Activated CD4-positive, alpha-beta T cell treated with anti-CD3 and anti-CD28 coated beads for 36 hours (primary cell): ENCODE measurements around the gene TESK1. TPM values are rescaled to one million over a fixed set of nuclear protein-coding genes. Genes with fewer than 3 reads are reported as not detected.
"Not testable (repeated sequence)": the region's sequence is repeated elsewhere in the genome, so short reads cannot be mapped to it uniquely, and the experiment has no call there.

Experiments used
- ATAC-seq: fragments of 200-7000 bp; cut with Tn5 transposase; one replicate; pipeline ENCODE4 v1.10.0; 2021; ENCODE audit warnings: mild to moderate bottlenecking, moderate library complexity
- CTCF ChIA-PET: fragments of 350-600 bp; sonication (Branson Sonifier 250); formaldehyde crosslinking; loops from one replicate; lab custom pipeline; 2021; ENCODE audit warnings: antibody characterized with exemption; lab: Charles Lee
- POLR2A ChIA-PET: fragments of 350-600 bp; sonication (Branson Sonifier 250); formaldehyde crosslinking; loops from one replicate; lab custom pipeline; 2021; ENCODE audit warnings: antibody characterized with exemption, inconsistent platforms; lab: Charles Lee
- DNase-seq: peaks from one replicate; pipeline ENCODE4 v3.0.0-alpha.2; 2020
- H3K27ac Mint-ChIP-seq: one replicate; pipeline ENCODE4 v1.8.0; 2021; ENCODE audit warnings: mixed read lengths
- H3K27me3 Mint-ChIP-seq: one replicate; pipeline ENCODE4 v1.8.0; 2021; ENCODE audit warnings: mixed read lengths
- H3K36me3 Mint-ChIP-seq: one replicate; pipeline ENCODE4 v1.8.0; 2021; ENCODE audit warnings: low read depth, mixed read lengths
- H3K4me1 Mint-ChIP-seq: one replicate; pipeline ENCODE4 v1.8.0; 2021; ENCODE audit warnings: mixed read lengths
- H3K4me3 Mint-ChIP-seq: one replicate; pipeline ENCODE4 v1.8.0; 2021; ENCODE audit warnings: mild to moderate bottlenecking, moderate library complexity, mixed read lengths
- H3K9me3 Mint-ChIP-seq: one replicate; pipeline ENCODE4 v1.8.0; 2021; ENCODE audit warnings: low read depth, mixed read lengths
- intact Hi-C, 2 experiments: fragments of 100-400 bp; cut with DNase I in 1 of 2; cut with micrococcal nuclease in 1 of 2; formaldehyde crosslinking; loops; one replicate each; pipeline versions ENCODE4 v1.14.2 to v1.15.1; 2022 to 2024; cut with DNase I, micrococcal nuclease
- total RNA-seq, 2 experiments: library from RNA; stranded (reverse); gene quantifications; one replicate each; pipeline ENCODE4 v1.2.3, GENCODE V29; 2021

The TESK1 gene
- total RNA-seq, 2 experiments from 2014 or later = 23.3 to 27.7 TPM

DNA sequence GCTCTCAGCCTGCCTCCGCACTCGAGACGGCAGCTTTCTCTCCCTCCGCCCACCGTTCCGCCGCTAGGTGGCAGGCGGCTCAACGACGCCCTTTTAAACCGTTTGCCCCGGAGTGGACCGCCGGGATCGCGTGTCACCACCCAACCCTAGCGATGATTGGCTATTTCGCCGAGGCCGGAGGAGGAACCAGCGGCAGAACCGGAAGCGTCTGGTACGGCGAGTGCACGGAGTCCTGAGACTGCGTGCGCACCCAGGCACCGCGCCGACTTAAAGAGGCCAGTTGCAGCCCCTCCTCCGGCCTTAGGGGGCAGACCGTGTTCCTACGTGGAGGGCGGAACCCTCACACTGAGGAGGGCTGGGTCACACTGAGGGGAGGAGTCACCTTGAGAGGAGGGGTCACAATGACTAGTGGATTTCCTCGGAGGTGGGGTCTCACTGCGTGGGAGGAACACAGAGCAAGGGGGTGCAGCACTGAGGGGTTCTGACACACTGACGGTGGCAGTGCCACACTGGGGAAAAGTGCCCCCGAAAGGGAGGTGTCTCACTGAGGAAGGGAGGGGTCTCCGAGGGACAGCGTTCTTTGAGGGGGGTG is 980 bp upstream of the TESK1 start:
- no peaks in the 10 kb centered on the region for H3K27me3 Mint-ChIP-seq

DNA sequence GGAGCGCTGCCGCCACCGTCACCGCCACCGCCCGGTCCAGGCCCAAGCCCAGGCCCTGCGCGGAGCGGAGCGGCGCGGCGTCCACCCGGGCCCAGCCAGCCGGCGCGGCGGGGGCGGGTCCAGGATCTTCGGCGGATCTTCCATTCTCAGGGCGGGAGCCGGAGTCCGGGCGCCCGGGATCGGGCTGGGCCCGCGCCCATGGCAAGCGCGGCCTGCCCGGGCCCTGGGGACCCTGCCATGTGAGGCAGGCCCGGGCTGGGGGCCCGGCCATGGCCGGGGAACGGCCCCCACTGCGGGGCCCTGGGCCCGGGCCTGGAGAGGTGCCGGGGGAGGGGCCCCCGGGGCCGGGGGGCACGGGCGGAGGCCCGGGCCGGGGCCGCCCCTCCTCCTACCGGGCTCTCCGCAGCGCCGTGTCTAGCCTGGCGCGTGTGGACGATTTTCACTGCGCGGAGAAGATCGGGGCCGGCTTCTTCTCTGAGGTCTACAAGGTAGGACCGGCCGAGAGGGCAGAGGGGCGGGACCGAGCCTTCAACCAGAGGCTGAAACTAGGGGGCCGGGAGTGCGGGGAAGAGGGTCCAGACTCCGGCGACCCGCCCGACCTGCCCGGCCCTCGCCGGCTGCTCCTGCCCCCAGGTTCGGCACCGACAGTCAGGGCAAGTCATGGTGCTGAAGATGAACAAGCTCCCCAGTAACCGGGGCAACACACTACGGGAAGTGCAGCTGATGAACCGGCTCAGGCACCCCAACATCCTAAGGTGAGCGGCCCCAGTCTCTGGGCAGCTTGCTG is 482 bp downstream of the TESK1 start:
- CTCF ChIA-PET = interaction anchor here (0.6 to 2.2 kb wide), 9 partner anchors 11 to 634 kb away, joined by 3 to 15 read pairs (median 4); partner anchors contain the start of genes CCDC107 and RMRP
- Mint-ChIP-seq H3K36me3 (peaks cover 2% of the 10 kb centered on the region), H3K27me3 (no peaks in the 10 kb centered on the region), H3K4me3 (peak overlapping the region; percentile 76), H3K9me3 (no peaks in the 10 kb centered on the region), H3K4me1 (peaks cover 23% of the 10 kb centered on the region), H3K27ac (peak overlapping the region; percentile 20)
- POLR2A ChIA-PET = interaction anchor here (0.6 to 0.8 kb wide), 2 partner anchors 333 to 531 kb away, joined by 4 to 7 read pairs; partner anchors contain the start of gene GLIPR2
- no peak for ATAC-seq
- intact Hi-C loops = loop anchor here in 1 of 2 experiments (1.0 to 10.0 kb wide), 3 partner anchors 151 to 941 kb away; partner anchors contain the start of gene CCL27
- DNase-seq = peak; percentile 63

More for the DNA sequence above, 980 bp upstream of the TESK1 start:
- Mint-ChIP-seq H3K9me3 (no peaks in the 10 kb centered on the region), H3K4me3 (peak overlapping the region; percentile 83), H3K27ac (peak overlapping the region; percentile 96), H3K36me3 (peaks cover 2% of the 10 kb centered on the region), H3K4me1 (peaks cover 23% of the 10 kb centered on the region)
- ATAC-seq (peak; percentile 93), DNase-seq (peak; percentile 100)
- CTCF ChIA-PET = interaction anchor here (0.6 to 2.2 kb wide), 25 partner anchors 9 to 524 kb away, joined by 3 to 15 read pairs (median 3); partner anchors contain the start of genes CCDC107, RMRP and UNC13B
- intact Hi-C loops = loop anchor here (1.0 to 10.0 kb wide), 17 partner anchors 13 to 939 kb away; partner anchors contain the start of genes CCDC107 (in 2 of the 2), CREB3 (in 2 of the 2), HINT2 (in 2 of the 2) and RMRP (in 2 of the 2)
- POLR2A ChIA-PET = interaction anchor here (0.7 kb wide), 1 partner anchor 87 kb away, joined by 3 read pairs; no protein-coding TSS in a partner anchor

DNA sequence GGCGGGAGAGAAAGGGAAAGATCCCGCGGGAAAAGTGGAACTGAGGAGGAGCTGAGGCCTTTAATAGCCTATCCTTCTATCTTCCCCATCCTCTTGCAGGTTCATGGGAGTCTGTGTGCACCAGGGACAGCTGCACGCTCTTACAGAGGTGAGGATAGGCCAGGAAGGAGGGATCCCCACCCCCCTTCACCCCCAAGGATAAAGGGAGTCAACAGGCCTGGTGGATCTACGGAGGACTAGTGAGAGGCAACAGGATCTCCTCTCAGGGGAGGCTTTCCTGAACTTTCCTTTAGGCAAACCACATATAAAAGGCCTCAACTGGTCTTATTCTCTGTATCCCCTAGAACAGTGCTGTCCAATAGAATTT is 1.1 kb downstream of the TESK1 start:
- CTCF ChIA-PET = interaction anchor here (0.8 to 1.1 kb wide), 4 partner anchors 10 to 52 kb away, joined by 3 to 5 read pairs (median 4); partner anchors contain the start of genes CCDC107 and RMRP
- H3K36me3 Mint-ChIP-seq = peaks cover 2% of the 10 kb centered on the region
- POLR2A ChIA-PET = interaction anchor here (0.8 kb wide), 1 partner anchor 531 kb away, joined by 4 read pairs; the partner anchor contains the start of gene GLIPR2
- H3K27ac Mint-ChIP-seq = peak overlapping the region; percentile 20
- peaks cover 23% of the 10 kb centered on the region for H3K4me1 Mint-ChIP-seq
- peak overlapping the region; percentile 76 for H3K4me3 Mint-ChIP-seq
- ATAC-seq = no peak
- DNase-seq = no peak
- no peaks in the 10 kb centered on the region for H3K27me3 Mint-ChIP-seq
- intact Hi-C loops = loop anchor here in 1 of 2 experiments (10.0 kb wide), 1 partner anchor 941 kb away; the partner anchor contains the start of gene CCL27
- H3K9me3 Mint-ChIP-seq = no peaks in the 10 kb centered on the region

DNA sequence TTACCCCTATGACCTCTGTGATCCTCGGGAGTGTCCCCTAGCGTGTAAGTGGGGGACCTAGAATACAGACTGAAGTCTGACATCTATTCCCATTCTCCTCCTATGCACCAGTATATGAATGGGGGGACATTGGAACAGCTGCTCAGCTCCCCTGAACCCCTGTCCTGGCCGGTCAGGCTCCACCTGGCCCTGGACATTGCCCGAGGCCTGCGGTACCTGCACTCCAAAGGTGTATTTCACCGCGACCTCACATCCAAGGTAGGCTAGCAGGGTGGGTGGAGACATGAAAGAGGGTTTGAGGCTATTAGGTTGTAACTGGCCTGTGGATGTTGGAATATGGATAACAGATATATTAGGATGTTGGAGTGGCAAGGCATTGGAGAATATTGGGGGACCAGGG is 1.7 kb downstream of the TESK1 start:
- peaks cover 2% of the 10 kb centered on the region for H3K36me3 Mint-ChIP-seq
- no peak overlapping the region for H3K27ac Mint-ChIP-seq
- DNase-seq (no peak), ATAC-seq (no peak)
- ChIA-PET CTCF (interaction anchor here (1.1 kb wide), 1 partner anchor 51 kb away, joined by 3 read pairs; the partner anchor contains the start of genes CCDC107 and RMRP), POLR2A (no interaction called here)
- no peak overlapping the region for H3K4me3 Mint-ChIP-seq
- no peaks in the 10 kb centered on the region for H3K9me3 Mint-ChIP-seq
- intact Hi-C loops = loop anchor here in 1 of 2 experiments (10.0 kb wide), 1 partner anchor 942 kb away; the partner anchor contains the start of gene CCL27
- peaks cover 28% of the 10 kb centered on the region for H3K4me1 Mint-ChIP-seq
- no peaks in the 10 kb centered on the region for H3K27me3 Mint-ChIP-seq

DNA sequence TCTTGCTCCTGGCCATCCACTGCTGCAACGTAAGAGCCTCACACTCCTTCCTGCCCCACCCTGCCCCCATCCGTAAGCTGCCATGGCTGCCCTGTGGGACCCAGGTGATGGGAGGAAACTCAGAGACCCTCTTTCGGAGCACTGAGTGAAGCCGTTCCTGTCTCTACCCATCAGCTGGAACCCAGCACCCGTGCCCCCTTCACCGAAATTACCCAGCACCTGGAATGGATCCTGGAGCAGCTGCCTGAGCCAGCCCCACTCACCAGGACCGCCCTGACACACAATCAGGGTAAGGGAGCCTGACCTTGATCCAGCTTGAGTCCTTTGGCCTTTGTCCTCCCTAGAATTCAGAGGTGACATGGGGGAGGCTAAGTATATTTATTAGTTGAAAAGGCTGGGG is 3.2 kb downstream of the TESK1 start:
- H3K27me3 Mint-ChIP-seq = no peaks in the 10 kb centered on the region
- H3K36me3 Mint-ChIP-seq = peaks cover 2% of the 10 kb centered on the region
- no peak overlapping the region for H3K27ac Mint-ChIP-seq
- H3K4me3 Mint-ChIP-seq = no peak overlapping the region
- no peak for DNase-seq
- intact Hi-C loops = loop anchor here in 1 of 2 experiments (10.0 kb wide), 1 partner anchor 943 kb away; the partner anchor contains the start of gene CCL27
- H3K9me3 Mint-ChIP-seq = no peaks in the 10 kb centered on the region
- ChIA-PET CTCF (interaction anchor here (0.7 to 1.1 kb wide), 5 partner anchors 9 to 50 kb away, joined by 3 to 4 read pairs (median 3); partner anchors contain the start of genes CCDC107 and RMRP), POLR2A (interaction anchor here (0.9 kb wide), 1 partner anchor 9 kb away, joined by 3 read pairs; no protein-coding TSS in a partner anchor)
- ATAC-seq = no peak
- H3K4me1 Mint-ChIP-seq = peaks cover 19% of the 10 kb centered on the region

DNA sequence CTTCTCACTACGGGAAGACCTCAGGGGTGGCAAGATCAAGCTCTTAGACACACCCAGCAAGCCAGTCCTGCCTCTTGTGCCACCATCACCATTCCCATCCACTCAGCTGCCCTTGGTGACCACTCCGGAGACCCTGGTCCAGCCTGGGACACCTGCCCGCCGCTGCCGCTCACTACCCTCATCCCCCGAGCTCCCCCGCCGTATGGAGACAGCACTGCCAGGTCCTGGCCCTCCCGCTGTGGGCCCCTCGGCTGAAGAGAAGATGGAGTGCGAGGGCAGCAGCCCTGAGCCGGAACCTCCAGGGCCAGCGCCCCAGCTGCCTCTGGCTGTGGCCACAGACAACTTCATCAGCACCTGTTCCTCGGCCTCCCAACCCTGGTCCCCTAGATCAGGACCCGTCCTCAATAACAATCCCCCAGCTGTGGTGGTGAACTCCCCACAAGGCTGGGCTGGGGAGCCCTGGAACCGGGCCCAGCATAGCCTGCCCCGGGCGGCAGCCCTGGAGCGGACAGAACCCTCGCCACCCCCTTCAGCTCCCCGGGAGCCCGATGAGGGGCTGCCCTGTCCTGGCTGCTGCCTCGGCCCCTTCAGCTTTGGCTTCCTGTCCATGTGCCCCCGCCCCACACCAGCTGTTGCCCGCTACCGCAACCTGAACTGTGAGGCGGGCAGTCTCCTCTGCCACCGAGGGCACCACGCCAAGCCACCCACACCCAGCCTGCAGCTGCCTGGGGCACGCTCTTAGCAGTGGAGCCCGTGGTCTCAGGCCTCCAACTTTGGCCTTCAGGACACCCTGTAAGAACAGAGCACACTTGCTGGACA is 4.1 kb downstream of the TESK1 start:
- H3K36me3 Mint-ChIP-seq = no peaks in the 10 kb centered on the region
- POLR2A ChIA-PET = no interaction called here
- H3K4me3 Mint-ChIP-seq = no peak overlapping the region
- intact Hi-C loops = loop anchor here in 1 of 2 experiments (10.0 kb wide), 1 partner anchor 944 kb away; the partner anchor contains the start of gene CCL27
- H3K9me3 Mint-ChIP-seq = no peaks in the 10 kb centered on the region
- no peaks in the 10 kb centered on the region for H3K27me3 Mint-ChIP-seq
- CTCF ChIA-PET = interaction anchor here (0.5 to 3.0 kb wide), 5 partner anchors 8 to 122 kb away, joined by 3 to 16 read pairs (median 3); partner anchors contain the start of genes CCDC107, CREB3, RMRP and TLN1
- ATAC-seq (no peak), DNase-seq (no peak)
- no peak overlapping the region for H3K27ac Mint-ChIP-seq
- peaks cover 15% of the 10 kb centered on the region for H3K4me1 Mint-ChIP-seq

DNA sequence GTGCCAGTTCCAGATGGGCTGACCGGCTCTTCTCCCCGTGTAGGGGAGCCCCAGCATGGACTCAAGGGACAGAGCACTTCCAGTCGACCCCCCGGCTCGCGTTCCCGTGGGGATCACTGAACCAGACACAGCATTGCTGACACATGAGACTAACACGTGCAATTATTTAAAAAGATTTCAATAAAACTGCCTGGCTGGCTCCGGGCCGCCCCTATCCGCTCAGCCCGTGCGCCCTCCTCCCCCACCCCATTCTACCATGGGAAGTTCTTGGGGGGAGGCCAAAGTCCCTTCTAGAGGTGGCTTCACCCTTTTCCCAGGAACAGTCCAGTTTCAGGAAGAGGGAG is 4.7 kb downstream of the TESK1 start:
- peaks cover 15% of the 10 kb centered on the region for H3K4me1 Mint-ChIP-seq
- no peak overlapping the region for H3K27ac Mint-ChIP-seq
- H3K36me3 Mint-ChIP-seq = no peaks in the 10 kb centered on the region
- no peaks in the 10 kb centered on the region for H3K9me3 Mint-ChIP-seq
- H3K4me3 Mint-ChIP-seq = no peak overlapping the region
- intact Hi-C loops = loop anchor here in 1 of 2 experiments (10.0 kb wide), 1 partner anchor 945 kb away; the partner anchor contains the start of gene CCL27
- CTCF ChIA-PET = interaction anchor here (1.0 to 3.0 kb wide), 3 partner anchors 55 to 122 kb away, joined by 4 to 16 read pairs (median 9); partner anchors contain the start of genes ARHGEF39, CREB3 and TLN1
- H3K27me3 Mint-ChIP-seq = no peaks in the 10 kb centered on the region
- ATAC-seq (no peak), DNase-seq (no peak)
- POLR2A ChIA-PET = interaction anchor here (0.5 kb wide), 1 partner anchor 65 kb away, joined by 3 read pairs; no protein-coding TSS in a partner anchor

DNA sequence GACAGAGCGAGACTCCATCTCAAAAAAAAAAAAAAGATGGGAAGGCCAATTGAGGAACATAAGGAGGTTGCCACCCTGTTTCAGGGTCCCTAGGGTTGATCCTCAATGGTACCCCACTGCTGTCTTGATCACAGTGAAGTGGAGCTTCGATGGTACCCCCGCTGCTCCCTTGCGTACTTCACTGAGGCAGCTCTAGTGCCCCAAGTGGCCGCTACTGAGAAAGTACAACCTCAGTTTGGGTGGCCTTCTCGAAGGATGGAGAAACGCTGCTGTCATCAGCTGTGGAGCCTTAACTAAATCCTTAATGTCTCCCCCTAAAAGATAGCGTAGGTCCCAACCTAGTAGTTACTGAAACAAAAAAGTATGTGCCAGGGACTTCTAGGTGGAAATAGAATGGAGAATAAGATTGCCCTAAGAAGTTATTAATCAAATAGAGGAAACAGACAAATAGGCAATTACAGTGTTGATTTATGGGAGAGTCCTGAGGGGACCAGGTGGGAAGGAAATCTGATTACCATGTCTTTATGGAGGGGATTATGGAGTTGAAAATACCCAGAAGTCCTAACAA is 6.3 kb downstream of the TESK1 start:
- Mint-ChIP-seq H3K4me3 (no peak overlapping the region), H3K9me3 (no peaks in the 10 kb centered on the region), H3K4me1 (peaks cover 13% of the 10 kb centered on the region), H3K36me3 (no peaks in the 10 kb centered on the region), H3K27me3 (no peaks in the 10 kb centered on the region), H3K27ac (no peak overlapping the region)
- ChIA-PET CTCF (interaction anchor here (0.5 to 4.0 kb wide), 30 partner anchors 9 to 830 kb away, joined by 3 to 29 read pairs (median 4); partner anchors contain the start of genes CCDC107, CREB3, RMRP and RUSC2), POLR2A (interaction anchor here (1.1 kb wide), 1 partner anchor 11 kb away, joined by 3 read pairs; no protein-coding TSS in a partner anchor)
- intact Hi-C loops = no loop called here
- ATAC-seq = peak; percentile 96
- DNase-seq = peak; percentile 74

DNA sequence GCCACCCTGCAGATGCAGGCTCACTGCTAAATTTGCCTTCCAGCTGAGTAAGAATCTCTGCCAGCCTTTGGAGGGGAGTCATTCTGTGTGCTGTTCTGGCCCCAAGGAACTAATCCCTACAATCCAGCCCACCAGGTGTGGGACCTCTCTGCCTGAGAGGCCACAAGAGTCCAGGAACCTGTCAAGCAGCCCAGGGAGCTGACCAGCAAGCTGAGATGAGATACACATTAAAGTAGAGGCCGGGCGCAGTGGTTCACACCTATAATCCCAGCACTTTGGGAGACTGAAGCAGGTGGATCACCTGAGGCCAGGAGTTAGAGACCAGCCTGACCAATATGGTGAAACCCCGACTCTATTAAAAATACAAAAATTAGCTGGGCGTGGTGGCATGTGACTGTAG is 7.0 kb downstream of the TESK1 start:
- H3K36me3 Mint-ChIP-seq, POLR2A ChIA-PET, intact Hi-C loops, DNase-seq, H3K9me3 Mint-ChIP-seq, H3K4me3 Mint-ChIP-seq, ATAC-seq, H3K27me3 Mint-ChIP-seq, H3K27ac Mint-ChIP-seq: not testable (repeated sequence)
- peaks cover 14% of the 10 kb centered on the region for H3K4me1 Mint-ChIP-seq
- CTCF ChIA-PET = interaction anchor here (0.6 to 4.0 kb wide), 20 partner anchors 8 to 270 kb away, joined by 3 to 29 read pairs (median 4); partner anchors contain the start of genes CCDC107, CREB3, RMRP and RUSC2
